Neural crest cell (in vitro differentiated cells): ENCODE data around the gene CHRD. TPM values are rescaled to one million over a fixed set of nuclear protein-coding genes. Genes with fewer than 3 reads are reported as not detected.

Experiments used
- DNase-seq: peaks from one replicate; pipeline ENCODE4 v3.0.0; 2021; ENCODE audit warnings: low read depth, mixed read lengths, low spot score
- H3K27ac Mint-ChIP-seq: one replicate; pipeline ENCODE4 v1.8.0; 2021; ENCODE audit warnings: mild to moderate bottlenecking, mixed read lengths; ENCODE audit not compliant: unreplicated experiment
- H3K27me3 Mint-ChIP-seq: 2 replicates; pipeline ENCODE4 v1.8.0; 2021; ENCODE audit warnings: low read depth, mild to moderate bottlenecking, mixed read lengths
- H3K36me3 Mint-ChIP-seq: 2 replicates; pipeline ENCODE4 v1.8.0; 2021; ENCODE audit warnings: low read depth, mild to moderate bottlenecking, mixed read lengths
- H3K4me1 Mint-ChIP-seq: 2 replicates; pipeline ENCODE4 v1.8.0; 2021; ENCODE audit warnings: mixed read lengths
- H3K4me3 Mint-ChIP-seq: one replicate; pipeline ENCODE4 v1.8.0; 2021; ENCODE audit warnings: mild to moderate bottlenecking, mixed read lengths
- H3K9me3 Mint-ChIP-seq: 2 replicates; pipeline ENCODE4 v1.8.0; 2021; ENCODE audit warnings: mixed read lengths
- total RNA-seq: library from RNA; stranded (reverse); gene quantifications from 2 replicates; pipeline ENCODE4 v1.2.1, GENCODE V29; 2021
- TF ChIP-seq, protein P1 (sequence below): fragments of 200-600 bp; sonication (generic); conservative IDR thresholded peaks from 2 replicates; pipeline ENCODE4 v1.5.0; 2021; ENCODE audit warnings: antibody characterized with exemption, mild to moderate bottlenecking

The CHRD gene
- total RNA-seq, 1 donor from 2014 or later = 4.0 TPM

GRCh38 chr3:184353546-184353941, 26.3 kb upstream of the CHRD start:
- no peaks in the 10 kb centered on the region for H3K9me3 Mint-ChIP-seq
- H3K4me1 Mint-ChIP-seq = peaks cover 30% of the 10 kb centered on the region
- TF ChIP-seq, protein P1, sequence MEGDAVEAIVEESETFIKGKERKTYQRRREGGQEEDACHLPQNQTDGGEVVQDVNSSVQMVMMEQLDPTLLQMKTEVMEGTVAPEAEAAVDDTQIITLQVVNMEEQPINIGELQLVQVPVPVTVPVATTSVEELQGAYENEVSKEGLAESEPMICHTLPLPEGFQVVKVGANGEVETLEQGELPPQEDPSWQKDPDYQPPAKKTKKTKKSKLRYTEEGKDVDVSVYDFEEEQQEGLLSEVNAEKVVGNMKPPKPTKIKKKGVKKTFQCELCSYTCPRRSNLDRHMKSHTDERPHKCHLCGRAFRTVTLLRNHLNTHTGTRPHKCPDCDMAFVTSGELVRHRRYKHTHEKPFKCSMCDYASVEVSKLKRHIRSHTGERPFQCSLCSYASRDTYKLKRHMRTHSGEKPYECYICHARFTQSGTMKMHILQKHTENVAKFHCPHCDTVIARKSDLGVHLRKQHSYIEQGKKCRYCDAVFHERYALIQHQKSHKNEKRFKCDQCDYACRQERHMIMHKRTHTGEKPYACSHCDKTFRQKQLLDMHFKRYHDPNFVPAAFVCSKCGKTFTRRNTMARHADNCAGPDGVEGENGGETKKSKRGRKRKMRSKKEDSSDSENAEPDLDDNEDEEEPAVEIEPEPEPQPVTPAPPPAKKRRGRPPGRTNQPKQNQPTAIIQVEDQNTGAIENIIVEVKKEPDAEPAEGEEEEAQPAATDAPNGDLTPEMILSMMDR = no peak
- H3K4me3 Mint-ChIP-seq = no peak overlapping the region
- H3K27ac Mint-ChIP-seq = no peak overlapping the region
- DNase-seq = no peak
- peaks cover 13% of the 10 kb centered on the region for H3K36me3 Mint-ChIP-seq
- no peaks in the 10 kb centered on the region for H3K27me3 Mint-ChIP-seq

DNA sequence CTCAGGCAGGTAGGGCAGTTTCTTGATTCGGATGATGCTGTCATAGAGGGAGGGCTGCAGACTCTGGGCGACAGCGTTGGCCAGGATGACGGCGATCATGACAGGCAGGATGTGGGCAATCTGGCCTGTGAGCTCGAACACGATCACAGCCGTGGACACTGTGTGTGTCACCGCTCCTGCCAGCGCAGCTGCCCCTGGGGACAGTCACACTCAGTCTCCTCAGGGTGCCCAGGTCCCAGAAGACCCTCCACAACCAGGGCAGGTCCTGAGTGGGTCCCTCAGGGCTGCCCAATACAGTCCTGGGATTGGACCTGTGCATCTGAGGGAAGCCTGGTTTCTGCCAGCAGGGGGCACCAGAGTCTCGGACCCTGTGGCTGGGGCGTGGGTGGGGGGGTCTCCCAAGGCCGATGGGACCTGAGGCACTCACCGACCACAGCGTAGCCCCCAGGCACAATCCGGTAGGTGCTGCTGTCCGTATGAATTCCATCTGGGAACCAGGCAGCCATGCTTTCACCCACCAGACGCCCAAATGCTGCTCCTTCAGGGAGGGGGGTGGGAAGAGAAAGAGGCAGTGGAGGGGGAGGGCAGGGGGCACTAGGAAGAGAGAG, 25.6 kb upstream of the CHRD start:
- Mint-ChIP-seq H3K27ac (no peak overlapping the region), H3K4me3 (no peak overlapping the region), H3K36me3 (peaks cover 10% of the 10 kb centered on the region), H3K27me3 (no peaks in the 10 kb centered on the region), H3K9me3 (no peaks in the 10 kb centered on the region), H3K4me1 (peaks cover 32% of the 10 kb centered on the region)
- peak; percentile 66 for DNase-seq
- TF ChIP-seq, protein P1 = peak; percentile 72

DNA sequence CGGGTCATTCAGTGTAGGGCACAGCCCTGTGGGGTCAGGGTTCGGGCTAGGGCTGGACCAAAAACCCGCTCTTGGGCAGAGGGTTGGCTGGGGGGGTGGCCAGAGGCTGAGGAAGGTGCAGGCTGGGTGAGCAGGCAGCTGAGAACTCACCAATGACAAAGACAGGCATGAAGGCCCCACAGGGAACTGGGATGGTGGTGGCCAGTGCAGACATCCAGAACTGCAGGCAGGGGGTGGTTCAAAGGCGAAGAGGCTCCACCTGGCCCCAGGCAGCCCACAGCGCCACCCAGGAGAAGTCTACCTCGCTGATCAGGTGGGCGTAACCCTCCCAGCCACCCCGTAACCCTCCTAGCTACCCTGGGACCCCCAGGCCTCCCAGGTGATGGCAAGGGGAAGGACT, 25.1 kb upstream of the CHRD start:
- H3K4me1 Mint-ChIP-seq = peaks cover 33% of the 10 kb centered on the region
- peaks cover 10% of the 10 kb centered on the region for H3K36me3 Mint-ChIP-seq
- H3K9me3 Mint-ChIP-seq = no peaks in the 10 kb centered on the region
- no peak for DNase-seq
- H3K4me3 Mint-ChIP-seq = no peak overlapping the region
- H3K27me3 Mint-ChIP-seq = no peaks in the 10 kb centered on the region
- no peak overlapping the region for H3K27ac Mint-ChIP-seq
- TF ChIP-seq, protein P1 = no peak

- peaks cover 38% of the 10 kb centered on the region for H3K4me1 Mint-ChIP-seq
- TF ChIP-seq, protein P1 = no peak
- H3K9me3 Mint-ChIP-seq = no peaks in the 10 kb centered on the region
- peak overlapping the region; percentile 39 for H3K4me3 Mint-ChIP-seq
- H3K27ac Mint-ChIP-seq = no peak overlapping the region
- no peaks in the 10 kb centered on the region for H3K27me3 Mint-ChIP-seq
- DNase-seq = no peak
- peaks cover 10% of the 10 kb centered on the region for H3K36me3 Mint-ChIP-seq
These were observed 24.4 kb upstream of the CHRD start for GRCh38 chr3:184355261-184356040.

DNA sequence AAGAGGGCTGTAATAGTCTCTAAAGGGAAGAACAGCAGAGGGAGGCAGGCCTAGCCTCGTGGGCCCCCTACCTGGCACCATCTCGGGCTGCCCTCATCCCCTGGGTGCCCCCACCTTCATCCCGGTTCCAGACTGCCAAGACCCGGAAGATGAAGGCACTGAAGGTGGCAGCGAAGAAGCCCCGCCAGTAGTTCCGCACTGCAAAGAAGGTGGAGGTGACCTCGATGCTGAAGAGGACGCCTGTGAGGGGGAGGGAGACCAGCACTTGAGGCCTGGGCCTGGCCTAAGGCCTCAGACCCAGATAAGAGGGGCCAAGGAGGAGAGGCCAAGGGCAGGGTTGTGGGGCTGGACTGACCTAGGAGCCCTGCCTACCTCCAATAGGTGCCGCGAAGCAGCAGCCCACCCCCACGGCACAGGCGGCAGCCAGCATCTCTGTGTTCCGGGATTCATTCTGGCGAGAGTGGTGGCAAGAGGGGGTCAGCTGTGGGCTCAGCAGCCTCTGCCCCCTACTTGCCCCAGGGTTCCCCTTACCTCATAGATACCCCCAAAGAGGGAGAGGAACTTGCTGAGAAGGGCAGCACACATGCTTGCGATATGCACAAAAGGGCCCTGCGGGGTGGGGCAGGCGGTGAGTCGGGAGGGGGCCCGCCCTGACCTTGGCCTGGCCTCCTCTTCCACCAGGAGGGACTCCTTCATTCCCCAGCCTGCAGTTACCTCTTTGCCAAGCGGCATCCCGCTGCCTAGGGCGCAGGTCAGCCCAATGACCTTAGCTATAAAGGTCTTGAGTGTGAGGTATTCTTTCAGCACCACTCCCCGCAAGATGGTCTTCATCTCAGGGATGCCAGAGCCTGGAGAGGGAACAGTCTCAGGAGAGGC, 22.4 kb upstream of the CHRD start:
- H3K4me1 Mint-ChIP-seq = peaks cover 26% of the 10 kb centered on the region
- no peaks in the 10 kb centered on the region for H3K27me3 Mint-ChIP-seq
- peaks cover 5% of the 10 kb centered on the region for H3K36me3 Mint-ChIP-seq
- no peaks in the 10 kb centered on the region for H3K9me3 Mint-ChIP-seq
- no peak overlapping the region for H3K27ac Mint-ChIP-seq
- no peak for DNase-seq
- peak overlapping the region; percentile 71 for H3K4me3 Mint-ChIP-seq
- TF ChIP-seq, protein P1 = no peak
